ENCODE data around the gene RBMS1. TPM values are rescaled to one million over a fixed set of nuclear protein-coding genes. Genes with fewer than 3 reads are reported as not detected.

Gene RBMS1
- total RNA-seq, 1 donor from 2014 or later, result 54.7 TPM

DNA sequence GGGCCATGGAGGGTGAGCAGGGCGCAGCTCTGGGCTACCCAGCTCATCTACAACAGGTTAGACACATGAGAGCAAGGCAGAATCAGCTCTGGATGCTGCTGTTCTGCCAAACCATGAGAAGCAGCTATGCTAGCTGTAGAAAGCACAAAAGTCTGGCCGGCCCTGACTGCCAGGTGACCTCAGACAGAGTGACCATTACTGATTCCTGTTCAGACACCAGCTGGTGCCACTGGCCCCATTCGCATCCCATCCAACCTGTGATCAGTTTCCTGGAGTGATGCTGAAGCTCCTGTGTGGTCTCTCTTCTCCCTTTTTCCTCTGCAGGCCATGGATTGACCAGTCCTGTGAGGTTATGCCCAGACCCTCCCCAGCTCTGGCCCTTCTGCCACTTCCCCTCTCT lies 14.3 kb downstream of the RBMS1 start:
- TF ChIP-seq, protein P1, sequence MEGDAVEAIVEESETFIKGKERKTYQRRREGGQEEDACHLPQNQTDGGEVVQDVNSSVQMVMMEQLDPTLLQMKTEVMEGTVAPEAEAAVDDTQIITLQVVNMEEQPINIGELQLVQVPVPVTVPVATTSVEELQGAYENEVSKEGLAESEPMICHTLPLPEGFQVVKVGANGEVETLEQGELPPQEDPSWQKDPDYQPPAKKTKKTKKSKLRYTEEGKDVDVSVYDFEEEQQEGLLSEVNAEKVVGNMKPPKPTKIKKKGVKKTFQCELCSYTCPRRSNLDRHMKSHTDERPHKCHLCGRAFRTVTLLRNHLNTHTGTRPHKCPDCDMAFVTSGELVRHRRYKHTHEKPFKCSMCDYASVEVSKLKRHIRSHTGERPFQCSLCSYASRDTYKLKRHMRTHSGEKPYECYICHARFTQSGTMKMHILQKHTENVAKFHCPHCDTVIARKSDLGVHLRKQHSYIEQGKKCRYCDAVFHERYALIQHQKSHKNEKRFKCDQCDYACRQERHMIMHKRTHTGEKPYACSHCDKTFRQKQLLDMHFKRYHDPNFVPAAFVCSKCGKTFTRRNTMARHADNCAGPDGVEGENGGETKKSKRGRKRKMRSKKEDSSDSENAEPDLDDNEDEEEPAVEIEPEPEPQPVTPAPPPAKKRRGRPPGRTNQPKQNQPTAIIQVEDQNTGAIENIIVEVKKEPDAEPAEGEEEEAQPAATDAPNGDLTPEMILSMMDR (conservative IDR thresholded peaks at IDR 0.05; ENCODE audit: low read depth, low read length), result no peak
- no peak for DNase-seq (ENCODE audit: low read depth)
- H3K4me3 ChIP-seq (ENCODE audit: low read depth, low read length), result no peak overlapping the region

DNA sequence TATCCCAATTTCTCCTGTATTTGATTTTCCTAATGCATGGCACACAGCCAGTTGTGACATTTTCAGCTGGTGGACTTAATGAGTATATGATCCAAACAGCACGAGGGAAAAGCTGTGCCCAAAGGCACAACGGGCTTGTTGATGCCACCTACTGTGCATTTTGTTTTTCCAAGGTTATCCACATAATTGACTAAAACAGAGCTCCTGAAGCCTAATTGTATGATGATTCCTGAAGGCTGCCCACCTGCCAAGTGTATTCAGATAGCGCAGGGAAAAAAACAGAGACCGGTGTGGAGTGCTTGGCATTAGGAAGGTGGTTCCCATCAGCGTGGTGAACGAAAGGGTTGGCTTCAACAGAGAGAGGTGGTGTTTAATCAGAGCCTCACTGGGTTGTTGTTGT lies 14.9 kb downstream of the RBMS1 start:
- DNase-seq (ENCODE audit: low read depth), result no peak
- H3K4me3 ChIP-seq (ENCODE audit: low read depth, low read length), result no peak overlapping the region
- TF ChIP-seq, protein P1 (conservative IDR thresholded peaks at IDR 0.05; ENCODE audit: low read depth, low read length), result no peak

DNA sequence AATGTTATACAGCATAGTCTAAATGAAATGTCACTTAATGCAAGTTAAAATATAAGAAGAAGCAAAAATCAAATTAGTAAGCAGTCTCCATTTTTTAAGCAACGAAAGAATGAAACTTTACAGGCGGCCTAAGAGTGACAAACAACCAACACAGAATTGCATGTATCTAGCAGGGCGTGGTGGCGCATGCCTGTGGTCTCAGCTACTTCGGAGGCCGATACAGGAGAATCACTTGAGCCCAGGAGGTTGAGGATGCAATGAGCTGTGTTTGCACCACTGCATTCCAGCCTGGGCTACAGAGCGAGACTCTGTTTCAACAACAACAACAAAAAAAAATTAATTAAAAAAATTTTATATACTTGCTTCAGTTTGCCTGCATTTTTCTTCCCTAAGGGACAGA lies 16.6 kb downstream of the RBMS1 start:
- no peak for DNase-seq (ENCODE audit: low read depth)
- TF ChIP-seq, protein P1 (conservative IDR thresholded peaks at IDR 0.05; ENCODE audit: low read depth, low read length), result no peak
- no peak overlapping the region for H3K4me3 ChIP-seq (ENCODE audit: low read depth, low read length)

DNA sequence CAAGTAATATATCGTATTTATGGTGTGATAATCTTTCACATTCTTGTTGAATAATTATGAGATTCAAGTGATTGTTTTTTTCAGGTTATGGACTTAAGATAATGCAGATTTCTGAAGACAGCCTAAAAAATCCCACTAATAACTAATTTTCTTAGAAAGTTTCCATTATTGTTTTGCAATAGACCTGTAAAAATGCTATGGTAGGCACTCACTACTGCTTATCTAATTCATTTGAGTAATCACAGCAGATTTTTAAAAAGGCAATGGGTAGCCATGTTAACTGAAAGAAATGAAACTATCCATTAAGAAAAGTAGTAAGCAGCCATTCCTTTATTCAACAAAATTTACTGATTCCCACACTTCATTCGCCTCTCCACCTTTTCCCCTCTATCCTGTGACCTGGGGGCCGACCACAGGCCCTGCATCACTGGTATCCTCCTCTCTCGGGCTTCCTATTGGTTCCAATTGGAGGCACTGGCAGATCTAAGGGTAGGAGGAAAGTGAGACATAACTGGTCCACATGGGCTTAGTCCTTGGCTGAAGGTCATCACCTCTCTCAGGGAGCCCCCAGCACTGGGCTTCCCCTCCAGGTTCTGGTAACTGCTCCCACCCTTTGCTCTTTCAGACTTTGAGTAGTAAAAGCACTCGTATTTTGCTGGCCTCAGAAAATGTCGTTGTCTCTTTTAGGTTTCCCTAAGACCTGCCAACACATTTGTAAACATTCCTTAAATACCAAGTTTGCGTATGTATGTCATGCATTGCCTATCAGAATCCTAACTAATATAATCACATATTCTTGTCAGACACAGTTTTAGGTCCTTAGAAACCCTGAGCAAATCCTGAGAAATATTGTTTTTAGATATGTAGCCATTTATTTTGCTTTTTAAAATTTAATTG lies 18.5 kb downstream of the RBMS1 start:
- TF ChIP-seq, protein P1 (conservative IDR thresholded peaks at IDR 0.05; ENCODE audit: low read depth, low read length), result no peak
- no peak overlapping the region for H3K4me3 ChIP-seq (ENCODE audit: low read depth, low read length)
- DNase-seq (ENCODE audit: low read depth), result no peak

DNA sequence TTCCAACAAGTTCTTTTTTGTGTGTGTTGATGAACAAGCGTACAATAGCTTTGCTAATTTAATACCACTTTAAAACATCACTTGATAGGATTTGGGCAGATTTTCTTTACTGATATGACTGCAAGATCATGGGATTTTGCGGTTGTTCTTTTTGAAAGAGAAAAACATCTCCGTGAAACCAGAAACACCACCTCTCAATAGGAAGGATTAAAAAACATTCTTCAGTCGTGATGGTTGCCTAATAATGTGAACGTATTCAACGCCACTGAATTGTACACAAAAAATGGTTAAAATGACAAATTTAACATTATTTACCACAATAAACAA lies 19.3 kb downstream of the RBMS1 start:
- H3K4me3 ChIP-seq (ENCODE audit: low read depth, low read length), result no peak overlapping the region
- TF ChIP-seq, protein P1 (conservative IDR thresholded peaks at IDR 0.05; ENCODE audit: low read depth, low read length), result no peak
- DNase-seq (ENCODE audit: low read depth), result no peak

DNA sequence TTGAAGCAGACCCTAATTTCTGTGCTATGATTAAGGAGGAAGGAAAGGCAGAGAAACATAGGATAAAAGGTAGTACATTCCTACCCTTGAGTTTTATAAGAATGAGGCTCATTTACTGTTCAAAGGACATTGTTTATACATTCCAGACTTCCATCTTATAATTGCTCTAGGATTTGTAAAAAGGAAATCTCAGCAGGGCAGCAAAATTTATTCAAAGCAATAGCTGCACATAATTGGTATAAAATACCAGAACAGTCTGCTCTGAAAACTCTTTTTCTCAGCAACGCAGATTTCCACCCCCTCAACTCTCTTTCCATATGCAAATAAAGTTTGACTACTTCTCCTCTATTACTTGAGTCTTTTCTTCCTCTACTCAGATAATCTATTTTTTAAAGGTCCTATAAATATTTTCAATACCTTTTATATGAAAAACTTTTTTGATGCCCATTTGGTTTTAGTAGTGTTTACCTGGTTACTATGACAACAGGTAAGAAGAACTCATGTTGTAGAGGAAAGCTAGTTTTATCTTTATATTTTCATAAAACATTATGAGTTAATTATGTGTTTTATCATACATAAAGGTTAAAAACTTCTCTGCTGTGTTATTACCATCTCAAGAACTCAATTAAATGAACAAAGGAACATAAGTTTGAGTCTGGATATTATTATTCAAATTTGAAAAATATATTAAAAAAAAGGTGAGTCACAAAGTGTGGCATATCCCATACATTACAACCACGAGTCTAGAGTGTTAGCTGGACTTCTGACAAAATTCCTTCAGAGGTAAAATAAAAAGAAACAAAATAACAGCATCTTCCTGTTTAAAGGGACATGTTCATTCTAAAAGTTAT lies 19.9 kb downstream of the RBMS1 start:
- no peak for DNase-seq (ENCODE audit: low read depth)
- H3K4me3 ChIP-seq (ENCODE audit: low read depth, low read length), result no peak overlapping the region
- TF ChIP-seq, protein P1 (conservative IDR thresholded peaks at IDR 0.05; ENCODE audit: low read depth, low read length), result no peak

Measured in epithelial cell of proximal tubule (primary cell).